Body of pancreas (tissue), 4 donors: ENCODE data around the gene VIT. TPM values are rescaled to one million over a fixed set of nuclear protein-coding genes. Genes with fewer than 3 reads are reported as not detected.

Source experiments
- ATAC-seq: fragments of 150-250 bp; one replicate; pipeline ENCODE4 v1.9.1; 2016
- DNase-seq, 4 donors: peaks; one replicate each; pipeline ENCODE4 v3.0.0-alpha.2; 2019
- H3K27ac ChIP-seq, 4 donors: fragments of 200-600 bp; sonication (generic); 1 replicate in 3 of 4; 2 replicates in 1 of 4; pipeline versions ENCODE4 v1.5.1 to v1.6.1; 2016 to 2019; ENCODE audit warnings: mild to moderate bottlenecking in 1 of 4, mixed read lengths in 1 of 4, moderate library complexity in 1 of 4
- H3K27me3 ChIP-seq, 2 donors: fragments of 200-600 bp; sonication (generic); one replicate each; pipeline ENCODE4 v1.6.0; 2016; ENCODE audit warnings: mild to moderate bottlenecking in 1 of 2
- H3K36me3 ChIP-seq, 2 donors: fragments of 200-600 bp; sonication (generic); replicated peaks in 1 of 2; 2 replicates each; pipeline ENCODE4 v1.5.1; 2016; ENCODE audit warnings: low read depth in 2 of 2; ENCODE audit not compliant: insufficient read depth in 1 of 2
- H3K4me1 ChIP-seq: fragments of 200-600 bp; sonication (generic); one replicate; pipeline ENCODE4 v1.6.0; 2016
- H3K4me3 ChIP-seq, 2 donors: fragments of 200-600 bp; sonication (generic); 1 replicate in 1 of 2; 2 replicates in 1 of 2; pipeline ENCODE4 v1.5.1; 2016 to 2019
- H3K9me3 ChIP-seq, 3 donors: fragments of 200-600 bp; sonication (generic); 1 replicate in 2 of 3; 2 replicates in 1 of 3; pipeline ENCODE4 v1.5.1; 2016
- CTCF ChIP-seq, 7 experiments: fragments of 450-650 bp in 4 of 7; fragments of 200-600 bp in 3 of 7; sonication (generic) in 3 of 7; IDR thresholded peaks; one replicate each; pipeline ENCODE4 v1.5.1; 2016 to 2019; ENCODE audit warnings: antibody characterized with exemption in 7 of 7
- POLR2A ChIP-seq, 3 donors: fragments of 450-650 bp; IDR thresholded peaks; one replicate each; pipeline ENCODE4 v1.6.1; 2016; ENCODE audit warnings: antibody characterized with exemption in 3 of 3, mild to moderate bottlenecking in 2 of 3
- WGBS, 2 donors: methylation state at CpG; one replicate each; pipeline ENCODE4 v1.1.5; 2017; 5-methylcytosine and 5-hydroxymethylcytosine counted together
- intact Hi-C: fragments of 100-400 bp; cut with DNase I; formaldehyde crosslinking; loops from one replicate; pipeline ENCODE4 v1.15.1; 2023
- total RNA-seq, 2 donors: library from RNA; depleted of rRNA; stranded (reverse); fragments of >200 nt; gene quantifications; one replicate each; pipeline ENCODE4 v1.1.0, GENCODE V29; 2016

Gene VIT
- total RNA-seq, 2 donors from 2014 or later = 0.99 to 2.6 TPM

DNA sequence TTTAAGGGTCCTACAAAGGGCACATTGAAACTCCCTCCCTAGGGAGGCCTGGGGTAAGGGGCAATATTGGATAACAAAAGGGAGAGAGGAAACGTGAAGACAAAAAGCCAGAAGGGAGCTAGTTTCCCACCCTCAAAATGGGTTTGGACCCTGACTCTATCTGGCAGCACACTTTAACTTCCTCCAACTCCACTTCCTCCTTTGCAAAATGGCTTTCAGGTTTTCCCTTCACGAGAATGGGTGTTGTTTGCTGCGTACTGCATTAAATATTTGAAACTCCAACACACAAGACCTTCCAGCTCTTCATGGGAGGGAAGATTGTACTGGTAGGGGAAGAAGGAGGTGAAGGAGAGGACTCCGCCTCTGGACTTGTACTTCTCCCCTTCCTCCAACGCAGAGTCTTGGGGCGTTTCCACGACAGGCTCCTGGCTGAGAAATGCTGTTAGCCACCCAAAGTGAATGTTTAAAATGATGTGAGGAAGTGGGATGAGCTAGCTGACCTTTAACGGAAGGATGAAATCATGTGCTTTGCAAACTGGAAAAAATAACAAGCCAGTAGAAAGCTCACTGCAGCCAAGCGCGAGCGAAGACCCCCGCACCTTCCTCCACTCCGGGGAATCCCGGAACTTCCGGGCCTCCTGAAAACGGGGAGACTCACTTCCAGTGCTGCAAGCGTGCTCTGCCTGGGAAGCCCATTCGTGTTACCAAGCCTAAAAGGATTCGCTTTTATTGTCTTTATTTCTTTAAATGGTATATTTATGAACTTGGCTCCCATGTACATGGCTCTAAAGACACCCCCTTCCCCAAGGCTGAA, 85.6 kb downstream of the VIT start:
- Histone ChIP-seq H3K36me3 (no peaks in the 10 kb centered on the region), H3K4me1 (peaks cover 3% of the 10 kb centered on the region), H3K9me3 (no peaks in the 10 kb centered on the region), H3K4me3 (no peak overlapping the region), H3K27me3 (no peaks in the 10 kb centered on the region), H3K27ac (no peak overlapping the region)
- ATAC-seq = no peak
- DNase-seq = no peak
- intact Hi-C loops = no loop called here
- no peak for TF ChIP-seq CTCF (IDR thresholded peaks at IDR 0.05)
- 51 to 58% methylated on average over 19 of the region's 19 CpGs for WGBS, 2 donors

DNA sequence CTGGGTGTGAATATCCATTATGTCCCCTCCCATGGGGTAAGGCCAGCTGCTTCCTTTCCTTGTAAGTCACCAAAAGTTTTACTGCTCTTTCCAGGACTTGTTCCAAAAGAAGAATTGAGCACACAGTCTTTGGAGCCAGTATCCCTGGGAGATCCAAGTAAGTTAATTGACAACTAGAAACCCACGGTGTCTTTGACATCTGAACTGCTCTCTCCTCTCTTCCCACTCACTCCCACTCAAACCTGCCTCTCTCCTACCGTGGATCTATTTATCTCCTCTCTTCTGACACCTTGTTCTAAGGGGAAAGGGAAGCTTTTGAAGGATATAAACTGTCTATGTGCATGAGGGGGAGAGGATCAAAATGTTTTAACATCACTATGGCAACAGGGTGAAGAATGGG, 86.7 kb downstream of the VIT start:
- intact Hi-C loops = no loop called here
- TF ChIP-seq CTCF (IDR thresholded peaks at IDR 0.05) (no peak), POLR2A (IDR thresholded peaks at IDR 0.05) (no peak)

GRCh38 chr2:36785179-36785795, 88.8 kb downstream of the VIT start:
- peak; percentile 57 to 70 (median 64) for DNase-seq
- WGBS, 2 donors = 23 to 24% methylated on average over 5 of the region's 5 CpGs
- Histone ChIP-seq H3K27me3 (no peaks in the 10 kb centered on the region), H3K4me1 (no peaks in the 10 kb centered on the region), H3K4me3 (no peak overlapping the region), H3K36me3 (no peaks in the 10 kb centered on the region), H3K9me3 (no peaks in the 10 kb centered on the region), H3K27ac (no peak overlapping the region)
- ATAC-seq = peak; percentile 75
- intact Hi-C loops = no loop called here
- no peak for TF ChIP-seq POLR2A (IDR thresholded peaks at IDR 0.05)
- TF ChIP-seq CTCF (IDR thresholded peaks at IDR 0.05) = peak; percentile 87 to 98 (median 90)

More for the DNA sequence above, 86.7 kb downstream of the VIT start:
- Histone ChIP-seq H3K27me3 (no peaks in the 10 kb centered on the region), H3K4me1 (peaks cover 3% of the 10 kb centered on the region), H3K4me3 (no peak overlapping the region), H3K27ac (no peak overlapping the region), H3K36me3 (no peaks in the 10 kb centered on the region), H3K9me3 (no peaks in the 10 kb centered on the region)
- 10 to 13% methylated on average over 2 of the region's 2 CpGs for WGBS, 2 donors
- ATAC-seq (no peak), DNase-seq (no peak)

DNA sequence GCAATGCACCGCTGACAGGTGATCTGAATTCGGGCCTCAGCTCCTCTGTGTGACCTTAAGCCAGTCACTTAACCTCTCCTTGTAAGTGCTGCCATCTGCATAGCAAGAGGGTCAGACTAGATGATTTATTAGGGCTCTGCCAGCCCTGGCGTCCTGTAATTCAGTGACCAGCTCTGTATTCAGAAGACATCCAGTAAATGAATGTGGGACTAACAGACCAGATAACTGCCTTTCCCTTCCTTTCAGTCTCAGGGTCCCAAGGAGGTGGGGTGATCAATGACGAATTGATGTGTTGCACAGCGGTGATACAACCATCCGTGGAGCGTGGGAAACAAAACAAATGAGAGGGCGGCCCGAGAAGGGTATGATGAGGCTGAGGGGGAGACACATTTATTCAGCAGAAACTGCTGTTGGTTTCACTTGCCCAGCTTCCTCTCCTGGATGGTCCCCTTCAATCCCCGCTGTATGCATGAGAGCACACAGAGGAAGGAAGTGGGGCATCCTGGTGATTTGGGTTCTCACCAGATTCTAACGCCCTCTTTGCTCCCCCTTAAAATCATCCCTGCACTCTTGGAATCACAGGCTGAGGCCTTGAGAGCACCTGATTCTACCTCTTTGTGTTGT, 92.8 kb downstream of the VIT start:
- Histone ChIP-seq H3K27me3 (no peaks in the 10 kb centered on the region), H3K4me3 (no peak overlapping the region), H3K4me1 (no peaks in the 10 kb centered on the region), H3K27ac (no peak overlapping the region), H3K9me3 (no peaks in the 10 kb centered on the region), H3K36me3 (no peaks in the 10 kb centered on the region)
- TF ChIP-seq CTCF (IDR thresholded peaks at IDR 0.05) (no peak), POLR2A (IDR thresholded peaks at IDR 0.05) (no peak)
- 55 to 57% methylated on average over 11 of the region's 11 CpGs for WGBS, 2 donors
- no peak for ATAC-seq
- intact Hi-C loops = no loop called here
- DNase-seq = no peak
